Thoracic aorta endothelial cell (primary cell): Measurements from ENCODE around the gene SBF1. TPM values are rescaled to one million over a fixed set of nuclear protein-coding genes. Genes with fewer than 3 reads are reported as not detected.

Experiments
- total RNA-seq: library from RNA; depleted of rRNA; stranded (reverse); fragments of >200 nt; gene quantifications from 2 replicates; pipeline ENCODE4 v1.2.3, GENCODE V29; 2012

The SBF1 gene
- total RNA-seq = 47.6 and 55.6 TPM in 2 replicates

DNA sequence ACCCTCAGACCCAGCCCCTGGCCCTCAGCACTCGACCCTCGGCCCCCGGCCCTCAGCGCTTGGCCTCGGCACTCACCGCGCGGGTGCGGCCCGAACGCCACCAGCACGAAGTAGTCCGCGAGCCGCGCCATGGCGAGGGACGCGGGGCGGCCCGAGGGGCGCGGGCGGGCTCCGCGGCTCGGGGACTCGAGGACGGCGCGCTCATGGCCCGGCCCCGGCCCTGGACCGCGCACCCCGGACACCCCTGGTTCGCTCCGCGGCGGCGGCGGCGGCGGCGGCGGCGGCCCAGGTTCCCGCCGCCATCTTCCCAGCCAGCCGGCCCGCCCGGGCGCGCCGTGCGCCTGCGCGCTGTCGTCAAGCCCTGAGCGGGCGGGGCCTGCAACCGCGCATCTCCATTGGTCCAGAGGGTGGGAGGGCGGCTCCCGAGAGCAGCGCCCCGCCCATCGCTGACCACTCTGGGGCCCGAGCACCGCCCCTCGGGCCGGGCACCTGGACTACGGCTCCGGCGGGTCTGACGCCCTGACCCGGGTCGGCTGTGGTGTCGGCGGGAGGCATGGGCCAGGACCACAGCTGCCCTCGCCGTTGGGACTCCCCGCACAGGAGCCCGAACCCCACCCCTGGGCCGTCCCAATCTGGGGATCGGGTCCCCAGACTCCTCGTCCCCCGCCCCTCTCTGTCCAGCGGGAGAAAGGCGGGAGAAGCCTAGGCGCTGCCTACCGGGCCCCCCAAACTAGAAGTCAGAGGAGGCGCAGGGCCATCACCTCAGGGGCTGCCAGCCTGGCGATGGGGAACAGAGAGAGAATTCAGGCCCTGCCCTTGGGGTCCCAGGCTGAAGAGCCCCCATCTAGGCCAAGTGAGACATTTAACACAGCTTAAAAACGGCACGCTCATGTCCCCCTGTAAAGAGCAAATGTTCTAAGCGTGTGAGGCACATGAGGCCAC lies at the start of gene SBF1:
Gene SBF1, minus strand, starts transcription at position 326 of the 942 bp plus-strand sequence. Its CDS starts 195 bp downstream, at position 131.

DNA sequence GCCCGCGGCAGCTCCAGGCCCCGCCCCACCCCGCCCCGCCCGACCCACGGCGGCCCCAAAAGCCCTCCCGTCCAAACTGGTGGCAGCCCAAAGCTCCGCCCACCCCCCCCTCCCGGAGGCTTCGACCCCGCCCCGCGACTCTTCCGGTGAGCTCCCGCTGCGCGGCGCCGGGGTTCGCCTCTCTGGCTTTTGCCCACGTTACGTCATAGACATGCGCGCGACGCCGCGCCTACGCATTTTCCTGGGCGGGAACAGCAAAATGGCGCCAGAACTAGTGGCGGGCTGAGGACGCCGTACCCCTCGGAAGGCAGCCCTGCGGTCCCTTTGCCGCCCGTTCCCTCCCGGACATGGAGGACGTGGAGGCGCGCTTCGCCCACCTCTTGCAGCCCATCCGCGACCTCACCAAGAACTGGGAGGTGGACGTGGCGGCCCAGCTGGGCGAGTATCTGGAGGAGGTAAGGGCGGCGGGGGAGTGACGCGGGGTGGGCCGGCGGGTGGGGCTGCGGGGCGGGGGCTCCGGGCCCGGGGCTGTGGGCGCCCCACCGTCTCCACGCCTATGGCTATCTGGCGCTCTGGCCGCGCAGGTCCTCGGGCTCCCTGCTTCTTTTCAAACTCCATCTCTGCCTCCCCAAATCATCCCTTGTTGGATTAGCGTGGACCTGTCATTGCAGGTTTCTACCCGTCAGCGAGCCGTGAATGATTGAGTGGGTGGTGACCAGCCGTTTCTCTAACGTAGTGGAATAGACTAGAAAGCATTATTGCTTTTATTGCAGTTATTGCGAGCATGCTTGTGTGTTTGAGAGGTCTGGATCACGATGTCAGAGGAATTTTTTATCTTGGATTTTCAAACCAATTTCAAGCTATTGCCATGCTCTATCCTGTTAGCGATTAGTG lies 33.4 kb upstream of the SBF1 start, which contains the start of gene NCAPH2:
Gene NCAPH2, plus strand, starts transcription at position 234 of the 894 bp plus-strand sequence. Its CDS starts 114 bp downstream, at position 348.

DNA sequence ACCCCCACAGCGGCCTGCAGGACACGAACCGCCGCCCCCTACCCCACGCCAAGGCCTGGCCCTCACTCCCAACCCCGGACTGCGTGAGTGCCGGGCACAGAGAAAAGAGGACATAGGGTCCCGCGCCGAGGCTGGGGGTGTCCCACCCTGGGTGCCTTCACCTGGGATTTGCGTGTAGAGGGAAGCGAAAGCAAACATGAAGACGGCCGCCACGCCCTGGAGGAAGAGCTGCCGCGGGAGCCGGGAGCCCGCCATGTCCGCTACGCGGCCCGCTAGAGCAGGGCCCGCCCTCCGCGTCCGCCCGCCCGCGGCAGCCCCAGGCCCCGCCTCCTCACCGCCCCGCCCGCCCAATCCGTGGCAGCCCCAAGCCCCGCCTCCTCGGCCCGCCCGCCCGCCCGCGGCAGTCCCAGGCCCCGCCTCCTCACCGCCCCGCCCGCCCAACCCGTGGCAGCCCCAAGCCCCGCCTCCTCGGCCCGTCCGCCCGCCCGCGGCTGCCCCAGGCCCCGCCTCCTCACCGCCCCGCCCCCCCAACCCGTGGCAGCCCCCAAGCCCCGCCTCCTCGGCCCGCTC lies 32.7 kb upstream of the SBF1 start, which contains the start of gene LMF2:
Gene LMF2, minus strand, starts transcription at position 282 of the 570 bp plus-strand sequence. Its CDS starts 27 bp downstream, at position 255.

DNA sequence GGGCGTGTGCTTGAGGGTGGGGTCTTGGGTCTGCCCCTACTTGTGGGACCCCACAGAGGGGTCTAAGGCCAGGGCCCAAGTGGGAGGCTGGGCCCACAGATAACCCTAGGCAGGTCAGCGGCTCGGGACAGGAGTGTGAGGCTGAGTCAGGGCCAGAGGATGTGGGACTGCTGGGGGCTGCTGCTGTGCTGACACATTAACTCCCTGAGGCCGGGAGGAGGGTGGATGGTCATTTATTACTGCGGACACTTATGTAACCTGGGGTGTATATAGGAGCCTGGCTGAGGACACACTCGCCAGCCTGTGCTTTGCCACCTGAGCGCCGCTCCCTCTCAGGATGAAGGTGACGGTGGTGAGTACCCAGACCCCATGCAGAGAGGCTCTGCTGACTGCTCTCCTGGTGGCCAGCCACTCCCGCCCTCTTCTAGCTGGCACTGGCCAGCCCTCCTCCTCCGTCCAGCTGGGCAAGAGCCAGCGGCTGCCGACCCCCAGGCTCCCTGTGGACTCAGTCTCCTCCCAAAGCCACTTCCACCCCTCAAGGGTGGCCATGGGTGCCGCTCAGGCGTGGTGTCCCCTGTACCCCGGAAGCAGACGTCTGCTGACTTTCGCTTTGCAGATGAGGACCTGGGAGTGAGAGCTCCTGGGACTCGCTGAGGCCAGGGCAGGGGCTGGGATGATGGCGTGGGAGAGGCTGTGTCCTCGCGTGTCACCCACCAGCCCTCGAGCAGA lies 11.9 kb upstream of the SBF1 start, which contains the start of gene MIOX:
Gene MIOX, plus strand, starts transcription at position 299 of the 729 bp plus-strand sequence. Its CDS starts 39 bp downstream, at position 338.

GRCh38 chr22:50481440-50482106 lies 6.7 kb upstream of the SBF1 start, which contains the start of gene ADM2:
Gene ADM2 (plus strand): TSS chr22:50481543. CDS start chr22:50481848, 305 bp downstream.

Other genes with a start within 250 kb of the SBF1 start
- gene TUBGCP6, start 230.0 kb downstream of the SBF1 start, total RNA-seq = 28.3 and 28.7 TPM in 2 replicates
- gene HDAC10, start 223.8 kb downstream of the SBF1 start, total RNA-seq = 17.0 and 17.4 TPM in 2 replicates
- 40.8 and 49.9 TPM in 2 replicates for gene MAPK12, start 213.4 kb downstream of the SBF1 start, total RNA-seq
- gene MAPK11, start 204.7 kb downstream of the SBF1 start, total RNA-seq = 10.1 and 10.8 TPM in 2 replicates
- gene PLXNB2, start 167.4 kb downstream of the SBF1 start, total RNA-seq = 64.2 and 73.9 TPM in 2 replicates
- 1.1 and 1.7 TPM in 2 replicates for gene DENND6B, start 148.0 kb downstream of the SBF1 start, total RNA-seq
- 47.9 and 48.7 TPM in 2 replicates for gene PPP6R2, start 131.7 kb downstream of the SBF1 start, total RNA-seq
- gene ADM2, start 6.5 kb upstream of the SBF1 start, total RNA-seq = 0.36 and 0.40 TPM in 2 replicates
- not detected in 2 replicates for gene MIOX, start 11.8 kb upstream of the SBF1 start, total RNA-seq
- gene LMF2, start 32.7 kb upstream of the SBF1 start, total RNA-seq = 31.5 and 40.1 TPM in 2 replicates
- gene NCAPH2, start 33.2 kb upstream of the SBF1 start, total RNA-seq = 33.2 and 40.8 TPM in 2 replicates
- gene SCO2, start 50.6 kb upstream of the SBF1 start, total RNA-seq = 2.0 and 2.4 TPM in 2 replicates
- 4.4 and 6.0 TPM in 2 replicates for gene TYMP, start 55.0 kb upstream of the SBF1 start, total RNA-seq
- not detected in 2 replicates for gene KLHDC7B, start 70.9 kb upstream of the SBF1 start, total RNA-seq
- gene SYCE3, start 87.9 kb upstream of the SBF1 start, total RNA-seq = not detected in 2 replicates
- gene CPT1B, start 103.4 kb upstream of the SBF1 start, total RNA-seq = 1.6 and 2.1 TPM in 2 replicates
- 21.1 and 30.4 TPM in 2 replicates for gene CHKB, start 107.8 kb upstream of the SBF1 start, total RNA-seq
- gene MAPK8IP2, start 125.8 kb upstream of the SBF1 start, total RNA-seq = 0.13 and 0.14 TPM in 2 replicates
- 14.8 and 18.7 TPM in 2 replicates for gene ARSA, start 153.1 kb upstream of the SBF1 start, total RNA-seq
- gene SHANK3, start 197.8 kb upstream of the SBF1 start, total RNA-seq = 36.4 and 54.3 TPM in 2 replicates